ENCODE data around the gene KLHDC3. TPM values are rescaled to one million over a fixed set of nuclear protein-coding genes. Genes with fewer than 3 reads are reported as not detected.

The KLHDC3 gene
- total and polyA plus RNA-seq, 2 experiments from 2014 or later = 90.5 to 99.5 TPM

- DNase-seq (ENCODE audit: low spot score) = peak; percentile 81
- H2AFZ ChIP-seq = peak overlapping the region; percentile 6
- no peaks in the 10 kb centered on the region for H3K9me2 ChIP-seq (replicated peaks; ENCODE audit: insufficient read depth)
- no peaks in the 10 kb centered on the region for H4K20me1 ChIP-seq (ENCODE audit: insufficient read depth, poor library complexity, severe bottlenecking)
- peak overlapping the region; percentile 57 for H3K4me3 ChIP-seq
- H3K36me3 ChIP-seq (replicated peaks; ENCODE audit: insufficient read depth, low read depth) = no peaks in the 10 kb centered on the region
- peaks cover 10% of the 10 kb centered on the region for H3K4me1 ChIP-seq (ENCODE audit: insufficient read depth)
- peaks cover 65% of the 10 kb centered on the region for H3K79me2 ChIP-seq
- WGBS (ENCODE audit: low lambda C conversion rate, missing lambda C conversion rate) = 9% methylated on average over 15 of the region's 15 CpGs
- H3K27me3 ChIP-seq = no peaks in the 10 kb centered on the region
- peak overlapping the region; percentile 98 for H3K27ac ChIP-seq
- TF ChIP-seq EZH2 (IDR thresholded peaks at IDR 0.05; ENCODE audit: borderline replicate concordance) = no peak
- no peak for TF ChIP-seq EZH2phosphoT487 (IDR thresholded peaks at IDR 0.05; ENCODE audit: low read depth, severe bottlenecking, unreplicated experiment)
- TF ChIP-seq CTCF (IDR thresholded peaks at IDR 0.05; ENCODE audit: poor library complexity) = no peak
- peak overlapping the region; percentile 89 for H3K4me2 ChIP-seq
- no peaks in the 10 kb centered on the region for H3K9me3 ChIP-seq (ENCODE audit: low read depth)
Measured at GRCh38 chr6:43060034-43060754, 46.1 kb downstream of the KLHDC3 start.

GRCh38 chr6:43060755-43061633 is 46.9 kb downstream of the KLHDC3 start:
- H3K79me2 ChIP-seq = peaks cover 65% of the 10 kb centered on the region
- H3K4me3 ChIP-seq = peak overlapping the region; percentile 57
- no peak for DNase-seq (ENCODE audit: low spot score)
- no peaks in the 10 kb centered on the region for H4K20me1 ChIP-seq (ENCODE audit: insufficient read depth, poor library complexity, severe bottlenecking)
- H2AFZ ChIP-seq = no peak overlapping the region
- peak overlapping the region; percentile 89 for H3K4me2 ChIP-seq
- no peaks in the 10 kb centered on the region for H3K9me2 ChIP-seq (replicated peaks; ENCODE audit: insufficient read depth)
- H3K27ac ChIP-seq = peak overlapping the region; percentile 98
- H3K36me3 ChIP-seq (replicated peaks; ENCODE audit: insufficient read depth, low read depth) = no peaks in the 10 kb centered on the region
- H3K4me1 ChIP-seq (ENCODE audit: insufficient read depth) = peaks cover 10% of the 10 kb centered on the region
- no peaks in the 10 kb centered on the region for H3K9me3 ChIP-seq (ENCODE audit: low read depth)
- no peaks in the 10 kb centered on the region for H3K27me3 ChIP-seq
- WGBS (ENCODE audit: low lambda C conversion rate, missing lambda C conversion rate) = 80% methylated on average over 12 of the region's 12 CpGs
- TF ChIP-seq CTCF (IDR thresholded peaks at IDR 0.05; ENCODE audit: poor library complexity) = no peak
- no peak for TF ChIP-seq EZH2phosphoT487 (IDR thresholded peaks at IDR 0.05; ENCODE audit: low read depth, severe bottlenecking, unreplicated experiment)
- TF ChIP-seq EZH2 (IDR thresholded peaks at IDR 0.05; ENCODE audit: borderline replicate concordance) = no peak

GRCh38 chr6:43061861-43062260 is 47.8 kb downstream of the KLHDC3 start:
- WGBS (ENCODE audit: low lambda C conversion rate, missing lambda C conversion rate) = 68% methylated on average over 2 of the region's 2 CpGs
- H3K9me2 ChIP-seq (replicated peaks; ENCODE audit: insufficient read depth) = no peaks in the 10 kb centered on the region
- H3K36me3 ChIP-seq (replicated peaks; ENCODE audit: insufficient read depth, low read depth) = no peaks in the 10 kb centered on the region
- no peak for DNase-seq (ENCODE audit: low spot score)
- peak overlapping the region; percentile 89 for H3K4me2 ChIP-seq
- no peaks in the 10 kb centered on the region for H3K27me3 ChIP-seq
- peaks cover 10% of the 10 kb centered on the region for H3K4me1 ChIP-seq (ENCODE audit: insufficient read depth)
- no peaks in the 10 kb centered on the region for H3K9me3 ChIP-seq (ENCODE audit: low read depth)
- no peaks in the 10 kb centered on the region for H4K20me1 ChIP-seq (ENCODE audit: insufficient read depth, poor library complexity, severe bottlenecking)
- H3K27ac ChIP-seq = peak overlapping the region; percentile 98
- H2AFZ ChIP-seq = no peak overlapping the region
- peaks cover 65% of the 10 kb centered on the region for H3K79me2 ChIP-seq
- TF ChIP-seq EZH2 (IDR thresholded peaks at IDR 0.05; ENCODE audit: borderline replicate concordance) (no peak), EZH2phosphoT487 (IDR thresholded peaks at IDR 0.05; ENCODE audit: low read depth, severe bottlenecking, unreplicated experiment) (no peak), CTCF (IDR thresholded peaks at IDR 0.05; ENCODE audit: poor library complexity) (no peak)
- no peak overlapping the region for H3K4me3 ChIP-seq
